GM12878 (cell line): ENCODE results near the gene FOXD1. TPM values are rescaled to one million over a fixed set of nuclear protein-coding genes. Genes with fewer than 3 reads are reported as not detected.

Experiments used
- ATAC-seq: fragments of 200-7000 bp; cut with Tn5 transposase; 3 replicates; pipeline ENCODE4 v1.9.1; 2020; ENCODE audit warnings: mild to moderate bottlenecking, moderate library complexity
- BruUV-seq: library from RNA; stranded (reverse); fragments of 400-500 nt; replicated peaks from 2 replicates; lab custom pipeline; 2021; lab: Mats Ljungman, UMichigan
- CTCF ChIA-PET: fragments of 300-600 bp; sonication (Branson Sonifier 250); formaldehyde crosslinking; extraction: SDS; loops from one replicate; lab custom pipeline; 2021; ENCODE audit warnings: inconsistent platforms; lab: Yijun Ruan, JAX
- POLR2A ChIA-PET: fragments of 350-600 bp; formaldehyde crosslinking; extraction: SDS; loops from one replicate; lab custom pipeline; 2021; ENCODE audit warnings: inconsistent platforms; lab: Charles Lee
- RAD21 ChIA-PET: fragments of 300-600 bp; sonication (Branson Sonifier 250); formaldehyde crosslinking; loops from one replicate; lab custom pipeline; 2023; ENCODE audit warnings: antibody characterized with exemption; ENCODE audit not compliant: unreplicated experiment; lab: Charles Lee
- SMC1A ChIA-PET: fragments of 300-600 bp; sonication (Branson Sonifier 250); formaldehyde crosslinking; loops from one replicate; lab custom pipeline; 2023; ENCODE audit not compliant: unreplicated experiment, uncharacterized antibody; lab: Charles Lee
- DNase-seq: peaks from one replicate; pipeline ENCODE4 v3.0.0-alpha.2; 2011; ENCODE audit warnings: low read depth, low spot score
- FAIRE-seq: peaks from 3 replicates; lab custom pipeline; 2011; peaks lifted over from hg19 to GRCh38; lab: Jason Lieb, UNC
- H2AFZ ChIP-seq: 2 replicates; pipeline ENCODE4 v1.6.0; 2011; ENCODE audit warnings: low read depth, low read length, control low read depth; ENCODE audit not compliant: control insufficient read depth
- H3K27ac ChIP-seq: 2 replicates; pipeline ENCODE4 v1.5.1; 2011; ENCODE audit warnings: control low read depth; ENCODE audit not compliant: control insufficient read depth, insufficient read depth
- H3K27me3 ChIP-seq, 2 experiments: replicated peaks in 1 of 2; 2 replicates each; pipeline versions ENCODE4 v1.6.0 to v1.6.1; 2011; ENCODE audit warnings: low read length in 1 of 2; ENCODE audit not compliant: control insufficient read depth in 2 of 2, insufficient read depth in 2 of 2
- H3K36me3 ChIP-seq, 2 experiments: 2 replicates each; pipeline ENCODE4 v1.5.1; 2011; ENCODE audit warnings: low read length in 1 of 2; ENCODE audit not compliant: control insufficient read depth in 2 of 2, insufficient read depth in 2 of 2
- H3K4me1 ChIP-seq: 2 replicates; pipeline ENCODE4 v1.6.1; 2011; ENCODE audit warnings: mild to moderate bottlenecking, low read length, moderate library complexity, mixed read lengths; ENCODE audit not compliant: control insufficient read depth, insufficient read depth
- H3K4me2 ChIP-seq: 2 replicates; pipeline ENCODE4 v1.6.0; 2011; ENCODE audit warnings: control low read depth; ENCODE audit not compliant: control insufficient read depth, insufficient read depth
- H3K4me3 ChIP-seq: fragments of 200-600 bp; sonication (generic); 2 replicates; pipeline ENCODE4 v1.5.1; 2016
- H3K79me2 ChIP-seq: 2 replicates; pipeline ENCODE4 v1.6.0; 2011; ENCODE audit warnings: low read length; ENCODE audit not compliant: control insufficient read depth, insufficient read depth
- H3K9ac ChIP-seq: 2 replicates; pipeline ENCODE4 v1.8.0; 2011; ENCODE audit warnings: low read length, control low read depth, mixed read lengths; ENCODE audit not compliant: control insufficient read depth, insufficient read depth
- H3K9me3 ChIP-seq: replicated peaks from 3 replicates; pipeline ENCODE4 v1.5.1; 2011; ENCODE audit warnings: mild to moderate bottlenecking, low read length; ENCODE audit not compliant: control insufficient read depth, insufficient read depth
- H4K20me1 ChIP-seq: 2 replicates; pipeline ENCODE4 v1.6.0; 2011; ENCODE audit not compliant: control insufficient read depth, insufficient read depth
- BCL11A ChIP-seq: IDR thresholded peaks from 2 replicates; pipeline ENCODE4 v1.6.1; 2011; ENCODE audit warnings: low read depth, low read length
- BCLAF1 ChIP-seq: fragments of 450-650 bp; IDR thresholded peaks from 2 replicates; pipeline ENCODE4 v1.6.1; 2017; ENCODE audit warnings: antibody characterized with exemption, mild to moderate bottlenecking, moderate library complexity
- E2F4 ChIP-seq: IDR thresholded peaks from 2 replicates; pipeline ENCODE4 v1.6.1; 2012; ENCODE audit warnings: low read depth, low read length, improper control_type of control experiment
- FOXM1 ChIP-seq: IDR thresholded peaks from 2 replicates; pipeline ENCODE4 v1.6.1; 2012; ENCODE audit warnings: low read depth, mild to moderate bottlenecking, inconsistent platforms, low read length, moderate library complexity
- HDGF ChIP-seq: fragments of 450-650 bp; IDR thresholded peaks from 2 replicates; pipeline ENCODE4 v1.6.1; 2016; ENCODE audit warnings: antibody characterized with exemption
- IRF3 ChIP-seq: fragments of 450-650 bp; IDR thresholded peaks from 2 replicates; pipeline ENCODE4 v1.6.1; 2014; ENCODE audit warnings: mild to moderate bottlenecking
- IRF4 ChIP-seq: IDR thresholded peaks from 2 replicates; pipeline ENCODE4 v1.6.1; 2011; ENCODE audit warnings: low read depth, low read length
- NR2F1 ChIP-seq: fragments of 450-650 bp; conservative IDR thresholded peaks from 2 replicates; pipeline ENCODE4 v1.6.1; 2017; ENCODE audit warnings: mild to moderate bottlenecking
- SRF ChIP-seq, 2 experiments: IDR thresholded peaks; 2 replicates each; pipeline ENCODE4 v1.6.1; 2011; ENCODE audit warnings: low read depth in 2 of 2, low read length in 2 of 2, mild to moderate bottlenecking in 1 of 2, moderate library complexity in 1 of 2
- YY1 ChIP-seq: IDR thresholded peaks from 2 replicates; pipeline ENCODE4 v1.6.1; 2011; ENCODE audit warnings: low read depth, mild to moderate bottlenecking, low read length
- ZBTB33 ChIP-seq: fragments of 450-650 bp; IDR thresholded peaks from 2 replicates; pipeline ENCODE4 v1.6.1; 2017; ENCODE audit warnings: mild to moderate bottlenecking
- ZNF384 ChIP-seq: IDR thresholded peaks from 2 replicates; pipeline ENCODE4 v1.6.1; 2012; ENCODE audit warnings: low read depth, mild to moderate bottlenecking, low read length, improper control_type of control experiment, borderline replicate concordance
- in situ Hi-C: fragments of 300-500 bp; cut with MboI; formaldehyde crosslinking; loops from 9 replicates; pipeline ENCODE4 v1.14.3; 2018; ENCODE audit warnings: mixed read lengths
- intact Hi-C: fragments of 100-400 bp; cut with micrococcal nuclease; formaldehyde crosslinking; loops from one replicate; pipeline ENCODE4 v1.14.2; 2022; ENCODE audit not compliant: unreplicated experiment
- polyA plus RNA-seq, 11 experiments: library from polyadenylated mRNA; depleted of rRNA in 4 of 11; unstranded in 6 of 11; stranded (reverse) in 5 of 11; fragments of >200 nt; fragmentation: Nextera tagmentation in 4 of 11; fragmentation: Illumina TruSeq in 1 of 11; extraction: Ambion mirVana in 4 of 11; extraction: Trizol in 1 of 11; gene quantifications; 1 replicate in 1 of 11; 2 replicates in 10 of 11; pipeline versions ENCODE4 v1.2.1 to v1.2.3, GENCODE V29; 2011 to 2016; ENCODE audit warnings: inconsistent platforms in 2 of 11, missing spikeins in 2 of 11, low read depth in 1 of 11
- total RNA-seq, 4 experiments: library from RNA; depleted of rRNA in 3 of 4; stranded (reverse); fragments of >200 nt in 3 of 4; fragmentation: Illumina TruSeq in 1 of 4; extraction: Trizol in 1 of 4; gene quantifications; 2 replicates each; pipeline versions ENCODE4 v1.2.1 to v1.2.3, GENCODE V29; 2013 to 2021

FOXD1 gene
- total and polyA plus RNA-seq, 10 of the 15 experiments (the other 5 are each of a cell fraction or from before 2014, with no cell fraction given) = not detected

GRCh38 chr5:73431204-73431851, 17.2 kb downstream of the FOXD1 start:
- DNase-seq (no peak), FAIRE-seq (no peak), ATAC-seq (no peak)
- RAD21 ChIA-PET = interaction anchor here (0.7 kb wide), 1 partner anchor 133 kb away, joined by 4 read pairs; no protein-coding TSS in a partner anchor
- CTCF ChIA-PET = no interaction called here
- Histone ChIP-seq H4K20me1 (no peaks in the 10 kb centered on the region), H3K36me3 (no peaks in the 10 kb centered on the region), H3K27ac (no peak overlapping the region), H3K79me2 (no peaks in the 10 kb centered on the region), H3K4me3 (no peak overlapping the region), H3K4me1 (no peaks in the 10 kb centered on the region), H3K4me2 (no peak overlapping the region), H2AFZ (no peak overlapping the region), H3K9me3 (no peaks in the 10 kb centered on the region), H3K9ac (no peak overlapping the region), H3K27me3 (peaks cover 5 to 6% of the 10 kb centered on the region in 2 experiments)
- no TSS peak for BruUV-seq
- in situ Hi-C loops = no loop called here
- POLR2A ChIA-PET = no interaction called here
- SMC1A ChIA-PET = no interaction called here
- TF ChIP-seq IRF3 (no peak), SRF (IDR thresholded peaks at IDR 0.05; ENCODE audit: low read depth in 2 of 2, low read length in 2 of 2) (no peak), FOXM1 (no peak), BCLAF1 (no peak), NR2F1 (no peak), IRF4 (no peak), ZNF384 (no peak), E2F4 (no peak), ZBTB33 (no peak), BCL11A (no peak), YY1 (no peak), HDGF (no peak)
- intact Hi-C loops = no loop called here
